ENCODE results near the gene TRIM17.

Gene TRIM17

GRCh38 chr1:228370439-228370940 lies 46.2 kb downstream of the TRIM17 start:
- Histone ChIP-seq H3K4me3 (ENCODE audit: low read depth, low read length) (no peak overlapping the region), H3K27ac (no peak overlapping the region), H3K36me3 (replicated peaks) (no peaks in the 10 kb centered on the region), H3K27me3 (replicated peaks) (no peaks in the 10 kb centered on the region)
- in situ Hi-C loops (cut with HindIII; ENCODE audit: low pct_ligation_motif_present, low sequenced_read_pairs), result no loop called here
- no peak for TF ChIP-seq CTCF (IDR thresholded peaks at IDR 0.05; ENCODE audit: low read depth, low read length, missing control alignments)
- DNase-seq, result no peak

- Histone ChIP-seq H3K4me3 (ENCODE audit: low read depth, low read length) (no peak overlapping the region), H3K36me3 (replicated peaks) (no peaks in the 10 kb centered on the region), H3K27ac (no peak overlapping the region), H3K27me3 (replicated peaks) (no peaks in the 10 kb centered on the region)
- no peak for TF ChIP-seq CTCF (IDR thresholded peaks at IDR 0.05; ENCODE audit: low read depth, low read length, missing control alignments)
- in situ Hi-C loops (cut with HindIII; ENCODE audit: low pct_ligation_motif_present, low sequenced_read_pairs), result no loop called here
- DNase-seq, result no peak
Measured at GRCh38 chr1:228369608-228370438, 46.8 kb downstream of the TRIM17 start.

GRCh38 chr1:228368801-228369607 lies 47.7 kb downstream of the TRIM17 start:
- H3K4me3 ChIP-seq (ENCODE audit: low read depth, low read length), result no peak overlapping the region
- no peak for TF ChIP-seq CTCF (IDR thresholded peaks at IDR 0.05; ENCODE audit: low read depth, low read length, missing control alignments)
- in situ Hi-C loops (cut with HindIII; ENCODE audit: low pct_ligation_motif_present, low sequenced_read_pairs), result no loop called here
- no peak for DNase-seq
- H3K27me3 ChIP-seq (replicated peaks), result no peaks in the 10 kb centered on the region
- H3K36me3 ChIP-seq (replicated peaks), result no peaks in the 10 kb centered on the region
- no peak overlapping the region for H3K27ac ChIP-seq

- in situ Hi-C loops (cut with HindIII; ENCODE audit: low pct_ligation_motif_present, low sequenced_read_pairs), result no loop called here
- no peak for TF ChIP-seq CTCF (IDR thresholded peaks at IDR 0.05; ENCODE audit: low read depth, low read length, missing control alignments)
- Histone ChIP-seq H3K27ac (no peak overlapping the region), H3K27me3 (replicated peaks) (no peaks in the 10 kb centered on the region), H3K36me3 (replicated peaks) (no peaks in the 10 kb centered on the region), H3K4me3 (ENCODE audit: low read depth, low read length) (no peak overlapping the region)
- no peak for DNase-seq
Measured at GRCh38 chr1:228367798-228368791, 48.6 kb downstream of the TRIM17 start.
